Activated CD4-positive, alpha-beta T cell treated with anti-CD3 and anti-CD28 coated beads, Interleukin-2, amount 50 U/mL, for 4 hours (primary cell): Measurements from ENCODE around the gene WDR74.
A peak's percentile ranks its signal among the peaks of the same experiment; 100 is the strongest.
"Not testable (repeated sequence)": the region's sequence is repeated elsewhere in the genome, so short reads cannot be mapped to it uniquely, and the experiment has no call there.

Experiments
- DNase-seq, 2 experiments: peaks; one replicate each; pipeline ENCODE4 v3.0.0-alpha.2; 2020

WDR74 gene

GRCh38 chr11:62839050-62839945 lies at the start of gene WDR74:
Gene WDR74 (minus strand): TSS chr11:62839590. CDS start chr11:62839570, 20 bp downstream.
- DNase-seq: peak; percentile 89 to 92

GRCh38 chr11:62889126-62889483 lies 49.7 kb upstream of the WDR74 start:
- no peak for DNase-seq

- DNase-seq: no peak
These were observed 49.0 kb upstream of the WDR74 start for GRCh38 chr11:62888406-62888805.

GRCh38 chr11:62885137-62885750 lies 45.9 kb upstream of the WDR74 start:
- no peak for DNase-seq

GRCh38 chr11:62883673-62884072 lies 44.3 kb upstream of the WDR74 start:
- no peak for DNase-seq

- DNase-seq: no peak
These were observed 43.6 kb upstream of the WDR74 start for GRCh38 chr11:62882788-62883501.

GRCh38 chr11:62882431-62882749 lies 43.0 kb upstream of the WDR74 start:
- no peak for DNase-seq

- DNase-seq: peak; percentile 96
These were observed 42.4 kb upstream of the WDR74 start for GRCh38 chr11:62881579-62882430.

GRCh38 chr11:62880803-62881578 lies 41.6 kb upstream of the WDR74 start, which contains the start of gene SLC3A2:
Gene SLC3A2 (plus strand): TSS chr11:62880896. CDS start chr11:62881024, 128 bp downstream.
- DNase-seq: peak; percentile 84 to 85

GRCh38 chr11:62880231-62880802 lies 40.9 kb upstream of the WDR74 start:
- no peak for DNase-seq

- DNase-seq: no peak
These were observed 40.0 kb upstream of the WDR74 start for GRCh38 chr11:62879235-62879978.

GRCh38 chr11:62876712-62877111 lies 37.3 kb upstream of the WDR74 start:
- no peak for DNase-seq

GRCh38 chr11:62875698-62876478 lies 36.5 kb upstream of the WDR74 start:
- no peak for DNase-seq

- no peak for DNase-seq
These were observed 35.5 kb upstream of the WDR74 start for GRCh38 chr11:62874851-62875250.

GRCh38 chr11:62865635-62866034 lies 26.2 kb upstream of the WDR74 start:
- no peak for DNase-seq

- DNase-seq: no peak
These were observed 24.4 kb upstream of the WDR74 start for GRCh38 chr11:62863687-62864335.

- not testable (repeated sequence) for DNase-seq
These were observed 22.3 kb upstream of the WDR74 start for GRCh38 chr11:62861564-62862192.

GRCh38 chr11:62860835-62861563 lies 21.6 kb upstream of the WDR74 start:
- DNase-seq: no peak
